CD4-positive, alpha-beta T cell treated with Interleukin-15 for 1 hour (primary cell): ENCODE data around the gene NAALADL1.
"Not testable (repeated sequence)": the region's sequence is repeated elsewhere in the genome, so short reads cannot be mapped to it uniquely, and the experiment has no call there.

ENCODE experiments used
- DNase-seq: peaks from one replicate; pipeline ENCODE4 v3.0.0-alpha.2; 2020

Gene NAALADL1

GRCh38 chr11:65045728-65046127, 12.6 kb downstream of the NAALADL1 start:
- DNase-seq, result no peak

- no peak for DNase-seq
These were observed 13.3 kb downstream of the NAALADL1 start for GRCh38 chr11:65045061-65045460.

GRCh38 chr11:65043881-65044501, 14.4 kb downstream of the NAALADL1 start:
- DNase-seq, result peak; percentile 45

- DNase-seq, result no peak
These were observed 15.5 kb downstream of the NAALADL1 start for GRCh38 chr11:65042891-65043290.

- DNase-seq, result peak; percentile 90
These were observed 17.3 kb downstream of the NAALADL1 start, which contains the start of gene SAC3D1 for GRCh38 chr11:65040847-65041622. TSS of gene SAC3D1 (plus strand) at chr11:65041210. CDS start at chr11:65041293, 83 bp downstream.

- DNase-seq, result no peak
These were observed 17.9 kb downstream of the NAALADL1 start for GRCh38 chr11:65040520-65040846.

- no peak for DNase-seq
These were observed 21.4 kb downstream of the NAALADL1 start for GRCh38 chr11:65036931-65037330.

GRCh38 chr11:65035579-65035978, 22.8 kb downstream of the NAALADL1 start:
- no peak for DNase-seq

- no peak for DNase-seq
These were observed 23.9 kb downstream of the NAALADL1 start for GRCh38 chr11:65034423-65034822.

GRCh38 chr11:65032216-65032615, 26.1 kb downstream of the NAALADL1 start:
- no peak for DNase-seq

- peak; percentile 90 for DNase-seq
These were observed 30.9 kb downstream of the NAALADL1 start, which contains the start of gene SNX15 for GRCh38 chr11:65027213-65028067. TSS of gene SNX15 (plus strand) at chr11:65027439. CDS start at chr11:65027538, 99 bp downstream.

- no peak for DNase-seq
These were observed 31.5 kb downstream of the NAALADL1 start for GRCh38 chr11:65026810-65027209.

GRCh38 chr11:65023502-65023901, 34.9 kb downstream of the NAALADL1 start:
- not testable (repeated sequence) for DNase-seq

- no peak for DNase-seq
These were observed 36.8 kb downstream of the NAALADL1 start for GRCh38 chr11:65021509-65021908.

GRCh38 chr11:65021003-65021402, 37.4 kb downstream of the NAALADL1 start:
- no peak for DNase-seq

GRCh38 chr11:65019824-65020223, 38.5 kb downstream of the NAALADL1 start:
- DNase-seq, result no peak

GRCh38 chr11:65017937-65018336, 40.4 kb downstream of the NAALADL1 start:
- DNase-seq, result no peak

- DNase-seq, result no peak
These were observed 41.6 kb downstream of the NAALADL1 start for GRCh38 chr11:65016705-65017104.

GRCh38 chr11:65014726-65015227, 43.6 kb downstream of the NAALADL1 start:
- no peak for DNase-seq

GRCh38 chr11:65013888-65014725, 44.2 kb downstream of the NAALADL1 start, which contains the start of gene ARL2:
TSS of gene ARL2 (plus strand) at chr11:65014160. CDS start at chr11:65014208, 48 bp downstream.
- DNase-seq, result peak; percentile 90

- peak; percentile 91 for DNase-seq
These were observed 45.0 kb downstream of the NAALADL1 start for GRCh38 chr11:65013130-65013887.
